ENCODE measurements around the gene CFAP100.

The CFAP100 gene

DNA sequence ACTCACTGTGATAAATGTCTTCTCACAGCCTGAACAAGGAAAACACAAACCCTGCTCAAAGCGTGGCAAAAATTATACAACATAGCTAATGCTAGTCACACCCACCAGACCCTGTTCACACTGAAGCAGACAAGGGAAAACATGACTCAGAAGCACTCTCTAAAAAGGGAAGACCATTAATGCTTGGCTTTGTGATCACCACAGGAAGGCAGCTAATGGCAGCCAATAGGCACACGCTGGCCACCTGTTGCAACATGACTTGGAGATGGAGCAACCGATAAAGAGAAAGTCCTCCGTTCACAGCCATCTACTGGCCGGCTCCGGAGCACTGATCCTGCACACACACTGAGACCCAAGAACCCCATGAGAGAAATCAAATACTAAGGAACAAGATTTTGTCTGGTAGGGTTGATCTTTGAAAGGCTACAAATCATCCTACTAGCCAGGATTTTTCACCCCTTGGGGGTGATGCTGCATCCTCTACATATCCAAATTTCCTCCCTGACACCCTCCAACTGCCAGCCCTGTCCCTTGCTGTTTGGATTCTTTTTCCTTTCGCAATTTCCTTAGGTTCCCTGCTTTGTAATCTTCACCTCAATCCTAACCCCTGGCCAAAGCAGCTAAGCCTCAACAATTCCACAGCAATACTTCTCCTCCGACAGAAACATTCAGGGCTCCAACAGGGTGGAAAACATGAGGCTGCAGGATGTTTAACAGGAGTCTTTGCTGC, 77.7 kb downstream of the CFAP100 start:
- H3K9ac ChIP-seq (ENCODE audit: low read length), result no peak overlapping the region; the same call in 1 of the 2 replicates

DNA sequence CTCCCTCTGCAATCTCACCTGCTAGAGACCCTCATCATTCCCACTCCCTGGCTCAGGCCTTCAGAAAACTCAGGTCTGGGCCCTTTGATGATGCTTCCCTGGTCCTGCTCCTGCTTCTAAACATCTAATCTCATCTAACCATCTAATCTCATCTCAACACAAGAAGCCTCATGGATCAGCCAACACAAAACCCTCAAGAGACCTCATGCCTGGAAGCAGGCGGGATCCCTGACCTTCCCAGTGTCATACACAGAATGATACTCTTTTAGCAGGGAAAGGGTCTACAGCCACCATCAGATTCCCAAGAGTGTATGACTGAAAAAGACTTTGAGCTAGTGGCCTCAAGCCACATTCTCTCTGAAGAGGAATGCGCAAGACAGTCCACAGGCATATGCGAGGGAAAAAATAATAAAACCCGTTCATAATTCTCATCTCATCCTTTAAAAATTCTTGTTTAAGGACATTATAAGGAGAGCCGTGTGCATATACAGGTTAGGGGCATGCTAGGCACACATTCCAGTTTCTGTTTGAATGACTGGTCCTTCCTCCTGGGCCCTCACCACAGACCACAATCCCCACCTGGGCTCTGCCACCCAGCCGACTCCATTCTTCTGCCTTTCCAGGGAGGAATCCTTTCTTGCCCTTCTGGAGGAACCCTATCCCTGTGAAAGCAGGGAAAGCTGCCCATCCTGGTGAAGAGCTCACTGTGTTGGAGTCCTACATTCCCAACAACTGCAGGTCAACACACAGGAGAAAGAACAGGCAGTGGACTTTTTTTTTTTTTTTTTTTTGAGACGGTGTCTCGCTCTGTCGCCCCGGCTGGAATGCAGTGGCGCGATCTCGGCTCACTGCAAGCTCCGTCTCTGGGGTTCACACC, 78.8 kb downstream of the CFAP100 start:
- Histone ChIP-seq H3F3A (ENCODE audit: insufficient read depth, low read length) (no peaks in the 10 kb centered on the region), H3K36me3 (ENCODE audit: insufficient read depth, low read length) (peaks cover 39% of the 10 kb centered on the region), H3K9me2 (ENCODE audit: low read depth, low read length) (no peaks in the 10 kb centered on the region), H3K79me2 (ENCODE audit: insufficient read depth, low read length) (peaks cover 14% of the 10 kb centered on the region; the same call in 1 of the 2 replicates), H3K27me3 (ENCODE audit: insufficient read depth, low read length) (no peaks in the 10 kb centered on the region), H2AFZ (ENCODE audit: low read length) (no peak overlapping the region), H4K20me1 (ENCODE audit: insufficient read depth, low read length) (no peaks in the 10 kb centered on the region), H3K4me3 (ENCODE audit: low read depth, low read length, poor library complexity, severe bottlenecking) (peak overlapping the region; percentile 76), H3K9ac (ENCODE audit: low read length) (no peak overlapping the region; the same call in 1 of the 2 replicates), H3K27ac (ENCODE audit: low read depth, low read length, poor library complexity, severe bottlenecking) (no peak overlapping the region), H3K4me1 (ENCODE audit: insufficient read depth, low read length, severe bottlenecking) (peaks cover 36% of the 10 kb centered on the region), H3K4me2 (ENCODE audit: low read length) (peak overlapping the region; percentile 61), H3K9me3 (ENCODE audit: low read length) (no peaks in the 10 kb centered on the region)
- TF ChIP-seq CTCF (IDR thresholded peaks at IDR 0.05; ENCODE audit: low read length) (no peak), EZH2 (IDR thresholded peaks at IDR 0.05; ENCODE audit: borderline replicate concordance, low read length) (no peak)

More for the DNA sequence above, 77.7 kb downstream of the CFAP100 start:
- Histone ChIP-seq H4K20me1 (ENCODE audit: insufficient read depth, low read length) (no peaks in the 10 kb centered on the region), H3K36me3 (ENCODE audit: insufficient read depth, low read length) (peaks cover 50% of the 10 kb centered on the region), H3K4me3 (ENCODE audit: low read depth, low read length, poor library complexity, severe bottlenecking) (peak overlapping the region; percentile 76), H3K4me2 (ENCODE audit: low read length) (peak overlapping the region; percentile 61; the same call in 1 of the 2 replicates), H2AFZ (ENCODE audit: low read length) (no peak overlapping the region), H3K27ac (ENCODE audit: low read depth, low read length, poor library complexity, severe bottlenecking) (no peak overlapping the region), H3K9me2 (ENCODE audit: low read depth, low read length) (no peaks in the 10 kb centered on the region), H3K27me3 (ENCODE audit: insufficient read depth, low read length) (no peaks in the 10 kb centered on the region), H3K9me3 (ENCODE audit: low read length) (no peaks in the 10 kb centered on the region), H3F3A (ENCODE audit: insufficient read depth, low read length) (no peaks in the 10 kb centered on the region), H3K79me2 (ENCODE audit: insufficient read depth, low read length) (peaks cover 14% of the 10 kb centered on the region; the same call in 1 of the 2 replicates), H3K4me1 (ENCODE audit: insufficient read depth, low read length, severe bottlenecking) (peaks cover 36% of the 10 kb centered on the region)
- TF ChIP-seq EZH2 (IDR thresholded peaks at IDR 0.05; ENCODE audit: borderline replicate concordance, low read length) (no peak), CTCF (IDR thresholded peaks at IDR 0.05; ENCODE audit: low read length) (no peak)

DNA sequence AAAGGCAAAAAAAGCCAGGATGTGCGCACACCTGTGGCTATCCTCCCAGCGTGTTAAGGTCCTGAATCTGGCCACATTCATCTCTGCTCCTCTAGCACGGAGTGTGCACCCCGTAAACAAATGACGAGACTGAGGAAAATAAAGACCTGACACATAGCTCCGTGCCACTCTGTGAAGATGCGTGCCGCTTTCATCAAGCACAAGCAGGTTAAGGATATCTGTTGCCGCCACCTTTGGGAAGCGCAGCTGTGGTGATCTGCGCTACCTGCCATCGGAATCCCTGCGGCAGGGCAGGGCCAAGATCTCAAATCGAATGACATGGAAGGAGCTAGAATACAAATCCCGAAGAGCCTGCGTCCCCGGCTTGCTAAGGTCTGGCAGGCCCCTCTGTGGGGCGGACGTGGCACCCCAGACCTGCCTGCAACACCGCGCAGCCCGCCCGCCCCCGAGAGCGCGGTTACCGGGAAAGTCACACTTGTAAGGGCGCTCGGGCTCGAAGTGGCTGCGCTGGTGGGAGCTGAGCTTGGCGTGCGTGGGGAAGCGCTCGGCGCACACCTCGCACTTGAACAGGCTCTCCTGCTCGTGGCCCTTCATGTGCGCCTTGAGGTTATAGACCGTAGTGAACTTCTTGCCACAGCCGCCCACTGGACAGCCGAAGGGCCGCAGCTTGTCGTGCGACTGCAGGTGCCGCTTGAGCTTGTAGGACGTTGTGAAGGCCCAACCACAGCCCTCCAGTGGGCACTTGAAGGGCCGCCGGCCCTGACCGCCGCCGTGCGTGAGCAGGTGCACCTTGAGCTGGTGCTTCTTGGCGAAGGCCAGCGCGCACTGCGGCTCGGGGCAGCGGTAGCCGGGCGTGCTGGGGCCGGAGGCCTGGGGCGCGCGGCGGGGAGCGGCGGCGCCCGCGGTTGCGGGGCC, 80.0 kb downstream of the CFAP100 start:
- TF ChIP-seq EZH2 (IDR thresholded peaks at IDR 0.05; ENCODE audit: borderline replicate concordance, low read length) (no peak), CTCF (IDR thresholded peaks at IDR 0.05; ENCODE audit: low read length) (no peak)
- Histone ChIP-seq H3F3A (ENCODE audit: insufficient read depth, low read length) (no peaks in the 10 kb centered on the region), H3K9me2 (ENCODE audit: low read depth, low read length) (no peaks in the 10 kb centered on the region), H3K9ac (ENCODE audit: low read length) (peak overlapping the region; percentile 73), H3K9me3 (ENCODE audit: low read length) (no peaks in the 10 kb centered on the region), H3K79me2 (ENCODE audit: insufficient read depth, low read length) (peaks cover 14% of the 10 kb centered on the region; the same call in 1 of the 2 replicates), H3K4me2 (ENCODE audit: low read length) (peak overlapping the region; percentile 95), H3K36me3 (ENCODE audit: insufficient read depth, low read length) (peaks cover 27% of the 10 kb centered on the region), H2AFZ (ENCODE audit: low read length) (no peak overlapping the region), H3K27me3 (ENCODE audit: insufficient read depth, low read length) (no peaks in the 10 kb centered on the region), H4K20me1 (ENCODE audit: insufficient read depth, low read length) (no peaks in the 10 kb centered on the region), H3K4me3 (ENCODE audit: low read depth, low read length, poor library complexity, severe bottlenecking) (peak overlapping the region; percentile 76), H3K4me1 (ENCODE audit: insufficient read depth, low read length, severe bottlenecking) (peaks cover 36% of the 10 kb centered on the region), H3K27ac (ENCODE audit: low read depth, low read length, poor library complexity, severe bottlenecking) (no peak overlapping the region)

Data from OCI-LY1 (cell line).